GM23338 (cell line): ENCODE results near the gene ARL6. TPM values are rescaled to one million over a fixed set of nuclear protein-coding genes. Genes with fewer than 3 reads are reported as not detected.

Source experiments
- ATAC-seq: fragments of 200-7000 bp; cut with Tn5 transposase; 3 replicates; pipeline ENCODE4 v1.9.1; 2020
- DNase-seq: peaks from one replicate; pipeline ENCODE4 v3.0.0-alpha.2; 2015; ENCODE audit warnings: low spot score
- H2AFZ ChIP-seq: fragments of 200-600 bp; sonication (generic); 2 replicates; pipeline ENCODE4 v1.8.0; 2016; ENCODE audit warnings: antibody characterized with exemption, mild to moderate bottlenecking, moderate library complexity
- H3F3A ChIP-seq: fragments of 200-600 bp; sonication (generic); replicated peaks from 2 replicates; pipeline ENCODE4 v1.8.0; 2017; ENCODE audit warnings: antibody characterized with exemption, mixed run types, low read depth
- H3K27ac ChIP-seq: fragments of 200-600 bp; sonication (generic); 2 replicates; pipeline ENCODE4 v1.6.1; 2016; ENCODE audit warnings: low read depth
- H3K27me3 ChIP-seq: fragments of 200-600 bp; sonication (generic); 2 replicates; pipeline ENCODE4 v1.8.0; 2016; ENCODE audit warnings: mild to moderate bottlenecking, mixed run types, moderate library complexity; ENCODE audit not compliant: insufficient read depth
- H3K36me3 ChIP-seq: fragments of 200-600 bp; sonication (generic); 2 replicates; pipeline ENCODE4 v1.8.0; 2016; ENCODE audit warnings: mild to moderate bottlenecking; ENCODE audit not compliant: insufficient read depth
- H3K4me1 ChIP-seq: fragments of 200-600 bp; sonication (generic); 2 replicates; pipeline ENCODE4 v1.8.0; 2016; ENCODE audit warnings: mild to moderate bottlenecking, moderate library complexity; ENCODE audit not compliant: insufficient read depth
- H3K4me2 ChIP-seq: fragments of 200-600 bp; sonication (generic); 2 replicates; pipeline ENCODE4 v1.7.1; 2017; ENCODE audit warnings: mixed run types
- H3K4me3 ChIP-seq: fragments of 200-600 bp; sonication (generic); 2 replicates; pipeline ENCODE4 v1.6.1; 2016; ENCODE audit warnings: mixed run types
- H3K79me2 ChIP-seq: fragments of 200-600 bp; sonication (generic); replicated peaks from 2 replicates; pipeline ENCODE4 v1.8.0; 2017; ENCODE audit warnings: mild to moderate bottlenecking; ENCODE audit not compliant: insufficient read depth
- H3K9me2 ChIP-seq: fragments of 200-600 bp; sonication (generic); 2 replicates; pipeline ENCODE4 v1.8.0; 2017; ENCODE audit not compliant: insufficient read depth
- H4K20me1 ChIP-seq: fragments of 200-600 bp; sonication (generic); replicated peaks from 2 replicates; pipeline ENCODE4 v1.8.0; 2017; ENCODE audit warnings: mild to moderate bottlenecking; ENCODE audit not compliant: insufficient read depth
- H3K27ac Mint-ChIP-seq: 2 replicates; pipeline ENCODE4 v1.8.0; 2020; ENCODE audit warnings: inconsistent platforms, mild to moderate bottlenecking, moderate library complexity, mixed read lengths
- H3K27me3 Mint-ChIP-seq: 3 replicates; pipeline ENCODE4 v1.8.0; 2022; ENCODE audit warnings: low read depth, mild to moderate bottlenecking, moderate library complexity, mixed read lengths, inconsistent platforms; ENCODE audit not compliant: insufficient read depth, poor library complexity
- H3K36me3 Mint-ChIP-seq: 3 replicates; pipeline ENCODE4 v1.8.0; 2021; ENCODE audit warnings: low read depth, mild to moderate bottlenecking, inconsistent platforms, moderate library complexity, mixed read lengths
- H3K4me1 Mint-ChIP-seq: 3 replicates; pipeline ENCODE4 v1.8.0; 2020; ENCODE audit warnings: mild to moderate bottlenecking, inconsistent platforms, mixed read lengths
- H3K4me3 Mint-ChIP-seq: 3 replicates; pipeline ENCODE4 v1.8.0; 2021; ENCODE audit warnings: moderate library complexity, mild to moderate bottlenecking, inconsistent platforms, mixed read lengths
- H3K9me3 Mint-ChIP-seq: 3 replicates; pipeline ENCODE4 v1.8.0; 2020; ENCODE audit warnings: moderate library complexity, mild to moderate bottlenecking, inconsistent platforms, mixed read lengths
- CREB1 ChIP-seq: fragments of 250-450 bp; sonication (Bioruptor Pico); IDR thresholded peaks from 2 replicates; pipeline ENCODE4 v1.5.0; 2020; ENCODE audit warnings: low read depth, mild to moderate bottlenecking, moderate library complexity
- EZH2phosphoT487 ChIP-seq: fragments of 200-600 bp; sonication (generic); IDR thresholded peaks from one replicate; pipeline ENCODE4 v1.8.1; 2018; ENCODE audit warnings: antibody characterized with exemption; ENCODE audit not compliant: unreplicated experiment
- NANOG ChIP-seq: IDR thresholded peaks from 2 replicates; pipeline ENCODE4 v1.6.1; 2016; ENCODE audit warnings: antibody characterized with exemption, borderline replicate concordance
- POLR2AphosphoS5 ChIP-seq: IDR thresholded peaks from 2 replicates; pipeline ENCODE4 v1.6.1; 2016; ENCODE audit warnings: antibody characterized with exemption, low read depth
- STAT1 ChIP-seq: IDR thresholded peaks from one replicate; pipeline ENCODE4 v1.6.1; 2016; ENCODE audit warnings: antibody characterized with exemption; ENCODE audit not compliant: unreplicated experiment
- ZNF114 ChIP-seq: fragments of 250-450 bp; sonication (Bioruptor Pico); IDR thresholded peaks from 2 replicates; pipeline ENCODE4 v1.5.0; 2020; ENCODE audit warnings: mild to moderate bottlenecking, moderate library complexity
- polyA plus RNA-seq: library from polyadenylated mRNA; unstranded; fragments of >200 nt; fragmentation: Nextera tagmentation; extraction: Ambion mirVana; gene quantifications from 2 replicates; pipeline ENCODE4 v1.2.1, GENCODE V29; 2016
- total RNA-seq: library from RNA; depleted of rRNA; stranded (reverse); fragments of >200 nt; shearing (Covaris generic); gene quantifications from 2 replicates; pipeline ENCODE4 v1.2.3, GENCODE V29; 2014
- TF ChIP-seq, protein P1 (sequence below): fragments of 250-450 bp; sonication (Bioruptor Pico); IDR thresholded peaks from 2 replicates; pipeline ENCODE4 v1.5.0; 2020; ENCODE audit warnings: mild to moderate bottlenecking, moderate library complexity
- TF ChIP-seq, protein P2 (sequence below): IDR thresholded peaks from one replicate; pipeline ENCODE4 v1.6.1; 2018; ENCODE audit warnings: antibody characterized with exemption; ENCODE audit not compliant: unreplicated experiment
- TF ChIP-seq, protein P3 (sequence below), 2 experiments: fragments of 200-600 bp in 1 of 2; sonication (generic) in 1 of 2; conservative IDR thresholded peaks; 2 replicates each; pipeline versions ENCODE4 v1.5.1 to v1.6.1; 2016 to 2017; ENCODE audit warnings: antibody characterized with exemption in 2 of 2, low read depth in 2 of 2, mild to moderate bottlenecking in 2 of 2, moderate library complexity in 1 of 2

ARL6 gene
- total and polyA plus RNA-seq, 2 experiments from 2014 or later, result 9.8 to 10.9 TPM

DNA sequence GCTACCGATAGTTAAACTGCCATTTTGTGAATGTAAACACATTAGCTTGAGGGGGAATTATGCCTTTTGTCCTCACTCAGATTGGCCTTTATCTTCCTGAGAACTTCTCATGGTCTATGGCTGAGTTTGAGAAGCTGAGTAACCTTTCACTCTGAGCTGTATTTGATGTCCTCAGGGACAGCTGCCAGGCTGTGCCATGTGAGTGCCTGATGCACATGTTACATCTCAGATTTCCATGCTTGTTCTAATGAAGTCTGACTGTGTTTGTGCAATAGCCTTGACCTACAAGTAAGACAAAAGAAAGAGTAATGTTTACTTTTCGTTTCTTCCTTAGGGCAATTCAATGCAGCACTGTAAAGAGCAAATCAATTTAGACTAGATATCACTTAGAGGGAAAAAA is 44.1 kb upstream of the ARL6 start (continued):
- TF ChIP-seq, protein P1, sequence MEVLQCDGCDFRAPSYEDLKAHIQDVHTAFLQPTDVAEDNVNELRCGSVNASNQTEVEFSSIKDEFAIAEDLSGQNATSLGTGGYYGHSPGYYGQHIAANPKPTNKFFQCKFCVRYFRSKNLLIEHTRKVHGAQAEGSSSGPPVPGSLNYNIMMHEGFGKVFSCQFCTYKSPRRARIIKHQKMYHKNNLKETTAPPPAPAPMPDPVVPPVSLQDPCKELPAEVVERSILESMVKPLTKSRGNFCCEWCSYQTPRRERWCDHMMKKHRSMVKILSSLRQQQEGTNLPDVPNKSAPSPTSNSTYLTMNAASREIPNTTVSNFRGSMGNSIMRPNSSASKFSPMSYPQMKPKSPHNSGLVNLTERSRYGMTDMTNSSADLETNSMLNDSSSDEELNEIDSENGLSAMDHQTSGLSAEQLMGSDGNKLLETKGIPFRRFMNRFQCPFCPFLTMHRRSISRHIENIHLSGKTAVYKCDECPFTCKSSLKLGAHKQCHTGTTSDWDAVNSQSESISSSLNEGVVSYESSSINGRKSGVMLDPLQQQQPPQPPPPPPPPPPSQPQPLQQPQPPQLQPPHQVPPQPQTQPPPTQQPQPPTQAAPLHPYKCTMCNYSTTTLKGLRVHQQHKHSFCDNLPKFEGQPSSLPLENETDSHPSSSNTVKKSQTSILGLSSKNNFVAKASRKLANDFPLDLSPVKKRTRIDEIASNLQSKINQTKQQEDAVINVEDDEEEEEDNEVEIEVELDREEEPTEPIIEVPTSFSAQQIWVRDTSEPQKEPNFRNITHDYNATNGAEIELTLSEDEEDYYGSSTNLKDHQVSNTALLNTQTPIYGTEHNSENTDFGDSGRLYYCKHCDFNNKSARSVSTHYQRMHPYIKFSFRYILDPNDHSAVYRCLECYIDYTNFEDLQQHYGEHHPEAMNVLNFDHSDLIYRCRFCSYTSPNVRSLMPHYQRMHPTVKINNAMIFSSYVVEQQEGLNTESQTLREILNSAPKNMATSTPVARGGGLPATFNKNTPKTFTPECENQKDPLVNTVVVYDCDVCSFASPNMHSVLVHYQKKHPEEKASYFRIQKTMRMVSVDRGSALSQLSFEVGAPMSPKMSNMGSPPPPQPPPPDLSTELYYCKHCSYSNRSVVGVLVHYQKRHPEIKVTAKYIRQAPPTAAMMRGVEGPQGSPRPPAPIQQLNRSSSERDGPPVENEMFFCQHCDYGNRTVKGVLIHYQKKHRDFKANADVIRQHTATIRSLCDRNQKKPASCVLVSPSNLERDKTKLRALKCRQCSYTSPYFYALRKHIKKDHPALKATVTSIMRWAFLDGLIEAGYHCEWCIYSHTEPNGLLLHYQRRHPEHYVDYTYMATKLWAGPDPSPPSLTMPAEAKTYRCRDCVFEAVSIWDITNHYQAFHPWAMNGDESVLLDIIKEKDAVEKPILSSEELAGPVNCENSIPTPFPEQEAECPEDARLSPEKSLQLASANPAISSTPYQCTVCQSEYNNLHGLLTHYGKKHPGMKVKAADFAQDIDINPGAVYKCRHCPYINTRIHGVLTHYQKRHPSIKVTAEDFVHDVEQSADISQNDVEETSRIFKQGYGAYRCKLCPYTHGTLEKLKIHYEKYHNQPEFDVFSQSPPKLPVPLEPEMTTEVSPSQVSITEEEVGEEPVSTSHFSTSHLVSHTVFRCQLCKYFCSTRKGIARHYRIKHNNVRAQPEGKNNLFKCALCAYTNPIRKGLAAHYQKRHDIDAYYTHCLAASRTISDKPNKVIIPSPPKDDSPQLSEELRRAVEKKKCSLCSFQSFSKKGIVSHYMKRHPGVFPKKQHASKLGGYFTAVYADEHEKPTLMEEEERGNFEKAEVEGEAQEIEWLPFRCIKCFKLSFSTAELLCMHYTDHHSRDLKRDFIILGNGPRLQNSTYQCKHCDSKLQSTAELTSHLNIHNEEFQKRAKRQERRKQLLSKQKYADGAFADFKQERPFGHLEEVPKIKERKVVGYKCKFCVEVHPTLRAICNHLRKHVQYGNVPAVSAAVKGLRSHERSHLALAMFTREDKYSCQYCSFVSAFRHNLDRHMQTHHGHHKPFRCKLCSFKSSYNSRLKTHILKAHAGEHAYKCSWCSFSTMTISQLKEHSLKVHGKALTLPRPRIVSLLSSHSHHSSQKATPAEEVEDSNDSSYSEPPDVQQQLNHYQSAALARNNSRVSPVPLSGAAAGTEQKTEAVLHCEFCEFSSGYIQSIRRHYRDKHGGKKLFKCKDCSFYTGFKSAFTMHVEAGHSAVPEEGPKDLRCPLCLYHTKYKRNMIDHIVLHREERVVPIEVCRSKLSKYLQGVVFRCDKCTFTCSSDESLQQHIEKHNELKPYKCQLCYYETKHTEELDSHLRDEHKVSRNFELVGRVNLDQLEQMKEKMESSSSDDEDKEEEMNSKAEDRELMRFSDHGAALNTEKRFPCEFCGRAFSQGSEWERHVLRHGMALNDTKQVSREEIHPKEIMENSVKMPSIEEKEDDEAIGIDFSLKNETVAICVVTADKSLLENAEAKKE, result no peak

DNA sequence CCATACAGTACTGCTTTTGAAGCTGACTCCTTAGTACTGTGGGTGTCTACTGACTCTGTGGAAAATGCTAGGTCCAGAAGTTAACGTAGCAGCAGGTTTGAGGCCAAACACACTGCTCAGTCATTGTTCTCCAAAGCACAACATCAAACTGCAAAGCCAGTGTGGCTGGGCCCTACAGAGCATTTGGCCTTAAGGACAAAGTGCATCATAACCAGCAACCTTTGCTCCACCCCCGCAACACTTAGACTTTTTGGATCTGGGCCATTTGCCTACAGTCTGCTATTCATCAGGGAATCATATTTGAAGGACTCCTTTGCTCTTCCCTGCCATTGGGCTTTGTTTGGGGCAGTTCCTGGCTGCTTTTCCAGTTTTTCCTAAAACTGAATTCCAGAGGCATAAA is 43.1 kb upstream of the ARL6 start:
- no peak overlapping the region for H3K27ac Mint-ChIP-seq
- no peak overlapping the region for H3K4me3 Mint-ChIP-seq
- peaks cover 3% of the 10 kb centered on the region for H3K27me3 Mint-ChIP-seq
- ATAC-seq (no peak), DNase-seq (no peak)
- Histone ChIP-seq H3K4me2 (no peak overlapping the region), H3K4me1 (peaks cover 8% of the 10 kb centered on the region; the same call in 1 of the 2 replicates), H3F3A (no peaks in the 10 kb centered on the region), H3K9me2 (no peaks in the 10 kb centered on the region), H3K4me3 (no peak overlapping the region), H4K20me1 (no peaks in the 10 kb centered on the region), H2AFZ (peak overlapping the region; percentile 19; the same call in 1 of the 2 replicates), H3K27ac (no peak overlapping the region), H3K36me3 (no peaks in the 10 kb centered on the region), H3K79me2 (no peaks in the 10 kb centered on the region), H3K27me3 (no peaks in the 10 kb centered on the region)
- H3K9me3 Mint-ChIP-seq, result no peaks in the 10 kb centered on the region
- H3K36me3 Mint-ChIP-seq, result no peaks in the 10 kb centered on the region; the same call in 2 of the 3 replicates
- TF ChIP-seq, protein P2, sequence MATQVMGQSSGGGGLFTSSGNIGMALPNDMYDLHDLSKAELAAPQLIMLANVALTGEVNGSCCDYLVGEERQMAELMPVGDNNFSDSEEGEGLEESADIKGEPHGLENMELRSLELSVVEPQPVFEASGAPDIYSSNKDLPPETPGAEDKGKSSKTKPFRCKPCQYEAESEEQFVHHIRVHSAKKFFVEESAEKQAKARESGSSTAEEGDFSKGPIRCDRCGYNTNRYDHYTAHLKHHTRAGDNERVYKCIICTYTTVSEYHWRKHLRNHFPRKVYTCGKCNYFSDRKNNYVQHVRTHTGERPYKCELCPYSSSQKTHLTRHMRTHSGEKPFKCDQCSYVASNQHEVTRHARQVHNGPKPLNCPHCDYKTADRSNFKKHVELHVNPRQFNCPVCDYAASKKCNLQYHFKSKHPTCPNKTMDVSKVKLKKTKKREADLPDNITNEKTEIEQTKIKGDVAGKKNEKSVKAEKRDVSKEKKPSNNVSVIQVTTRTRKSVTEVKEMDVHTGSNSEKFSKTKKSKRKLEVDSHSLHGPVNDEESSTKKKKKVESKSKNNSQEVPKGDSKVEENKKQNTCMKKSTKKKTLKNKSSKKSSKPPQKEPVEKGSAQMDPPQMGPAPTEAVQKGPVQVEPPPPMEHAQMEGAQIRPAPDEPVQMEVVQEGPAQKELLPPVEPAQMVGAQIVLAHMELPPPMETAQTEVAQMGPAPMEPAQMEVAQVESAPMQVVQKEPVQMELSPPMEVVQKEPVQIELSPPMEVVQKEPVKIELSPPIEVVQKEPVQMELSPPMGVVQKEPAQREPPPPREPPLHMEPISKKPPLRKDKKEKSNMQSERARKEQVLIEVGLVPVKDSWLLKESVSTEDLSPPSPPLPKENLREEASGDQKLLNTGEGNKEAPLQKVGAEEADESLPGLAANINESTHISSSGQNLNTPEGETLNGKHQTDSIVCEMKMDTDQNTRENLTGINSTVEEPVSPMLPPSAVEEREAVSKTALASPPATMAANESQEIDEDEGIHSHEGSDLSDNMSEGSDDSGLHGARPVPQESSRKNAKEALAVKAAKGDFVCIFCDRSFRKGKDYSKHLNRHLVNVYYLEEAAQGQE, result no peak
- TF ChIP-seq STAT1 (no peak), EZH2phosphoT487 (no peak), NANOG (no peak), POLR2AphosphoS5 (no peak), ZNF114 (CRISPR knock-in tag) (no peak), CREB1 (no peak)
- TF ChIP-seq, protein P3, sequence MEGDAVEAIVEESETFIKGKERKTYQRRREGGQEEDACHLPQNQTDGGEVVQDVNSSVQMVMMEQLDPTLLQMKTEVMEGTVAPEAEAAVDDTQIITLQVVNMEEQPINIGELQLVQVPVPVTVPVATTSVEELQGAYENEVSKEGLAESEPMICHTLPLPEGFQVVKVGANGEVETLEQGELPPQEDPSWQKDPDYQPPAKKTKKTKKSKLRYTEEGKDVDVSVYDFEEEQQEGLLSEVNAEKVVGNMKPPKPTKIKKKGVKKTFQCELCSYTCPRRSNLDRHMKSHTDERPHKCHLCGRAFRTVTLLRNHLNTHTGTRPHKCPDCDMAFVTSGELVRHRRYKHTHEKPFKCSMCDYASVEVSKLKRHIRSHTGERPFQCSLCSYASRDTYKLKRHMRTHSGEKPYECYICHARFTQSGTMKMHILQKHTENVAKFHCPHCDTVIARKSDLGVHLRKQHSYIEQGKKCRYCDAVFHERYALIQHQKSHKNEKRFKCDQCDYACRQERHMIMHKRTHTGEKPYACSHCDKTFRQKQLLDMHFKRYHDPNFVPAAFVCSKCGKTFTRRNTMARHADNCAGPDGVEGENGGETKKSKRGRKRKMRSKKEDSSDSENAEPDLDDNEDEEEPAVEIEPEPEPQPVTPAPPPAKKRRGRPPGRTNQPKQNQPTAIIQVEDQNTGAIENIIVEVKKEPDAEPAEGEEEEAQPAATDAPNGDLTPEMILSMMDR (conservative IDR thresholded peaks at IDR 0.05; ENCODE audit: low read depth in 2 of 2), result no peak
- peaks cover 13% of the 10 kb centered on the region; the same call in 2 of the 3 replicates for H3K4me1 Mint-ChIP-seq
